HG03175 (cell line): ENCODE results near the gene FAM184A.
"Not testable (repeated sequence)": the region's sequence is repeated elsewhere in the genome, so short reads cannot be mapped to it uniquely, and the experiment has no call there.

Experiments
- ATAC-seq: cut with Tn5 transposase; IDR thresholded peaks from one replicate; pipeline ENCODE4 v1.9.1; 2021; ENCODE audit warnings: mild to moderate bottlenecking, moderate library complexity; ENCODE audit not compliant: unreplicated experiment

Gene FAM184A, protein sequence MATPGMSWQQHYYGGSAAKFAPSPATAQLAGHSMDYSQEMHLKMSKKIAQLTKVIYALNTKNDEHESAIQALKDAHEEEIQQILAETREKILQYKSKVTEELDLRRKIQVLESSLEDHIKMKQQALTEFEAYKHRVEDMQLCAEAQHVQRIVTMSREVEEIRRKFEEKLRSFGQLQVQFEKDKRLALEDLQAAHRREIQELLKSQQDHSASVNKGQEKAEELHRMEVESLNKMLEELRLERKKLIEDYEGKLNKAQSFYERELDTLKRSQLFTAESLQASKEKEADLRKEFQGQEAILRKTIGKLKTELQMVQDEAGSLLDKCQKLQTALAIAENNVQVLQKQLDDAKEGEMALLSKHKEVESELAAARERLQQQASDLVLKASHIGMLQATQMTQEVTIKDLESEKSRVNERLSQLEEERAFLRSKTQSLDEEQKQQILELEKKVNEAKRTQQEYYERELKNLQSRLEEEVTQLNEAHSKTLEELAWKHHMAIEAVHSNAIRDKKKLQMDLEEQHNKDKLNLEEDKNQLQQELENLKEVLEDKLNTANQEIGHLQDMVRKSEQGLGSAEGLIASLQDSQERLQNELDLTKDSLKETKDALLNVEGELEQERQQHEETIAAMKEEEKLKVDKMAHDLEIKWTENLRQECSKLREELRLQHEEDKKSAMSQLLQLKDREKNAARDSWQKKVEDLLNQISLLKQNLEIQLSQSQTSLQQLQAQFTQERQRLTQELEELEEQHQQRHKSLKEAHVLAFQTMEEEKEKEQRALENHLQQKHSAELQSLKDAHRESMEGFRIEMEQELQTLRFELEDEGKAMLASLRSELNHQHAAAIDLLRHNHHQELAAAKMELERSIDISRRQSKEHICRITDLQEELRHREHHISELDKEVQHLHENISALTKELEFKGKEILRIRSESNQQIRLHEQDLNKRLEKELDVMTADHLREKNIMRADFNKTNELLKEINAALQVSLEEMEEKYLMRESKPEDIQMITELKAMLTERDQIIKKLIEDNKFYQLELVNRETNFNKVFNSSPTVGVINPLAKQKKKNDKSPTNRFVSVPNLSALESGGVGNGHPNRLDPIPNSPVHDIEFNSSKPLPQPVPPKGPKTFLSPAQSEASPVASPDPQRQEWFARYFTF

DNA sequence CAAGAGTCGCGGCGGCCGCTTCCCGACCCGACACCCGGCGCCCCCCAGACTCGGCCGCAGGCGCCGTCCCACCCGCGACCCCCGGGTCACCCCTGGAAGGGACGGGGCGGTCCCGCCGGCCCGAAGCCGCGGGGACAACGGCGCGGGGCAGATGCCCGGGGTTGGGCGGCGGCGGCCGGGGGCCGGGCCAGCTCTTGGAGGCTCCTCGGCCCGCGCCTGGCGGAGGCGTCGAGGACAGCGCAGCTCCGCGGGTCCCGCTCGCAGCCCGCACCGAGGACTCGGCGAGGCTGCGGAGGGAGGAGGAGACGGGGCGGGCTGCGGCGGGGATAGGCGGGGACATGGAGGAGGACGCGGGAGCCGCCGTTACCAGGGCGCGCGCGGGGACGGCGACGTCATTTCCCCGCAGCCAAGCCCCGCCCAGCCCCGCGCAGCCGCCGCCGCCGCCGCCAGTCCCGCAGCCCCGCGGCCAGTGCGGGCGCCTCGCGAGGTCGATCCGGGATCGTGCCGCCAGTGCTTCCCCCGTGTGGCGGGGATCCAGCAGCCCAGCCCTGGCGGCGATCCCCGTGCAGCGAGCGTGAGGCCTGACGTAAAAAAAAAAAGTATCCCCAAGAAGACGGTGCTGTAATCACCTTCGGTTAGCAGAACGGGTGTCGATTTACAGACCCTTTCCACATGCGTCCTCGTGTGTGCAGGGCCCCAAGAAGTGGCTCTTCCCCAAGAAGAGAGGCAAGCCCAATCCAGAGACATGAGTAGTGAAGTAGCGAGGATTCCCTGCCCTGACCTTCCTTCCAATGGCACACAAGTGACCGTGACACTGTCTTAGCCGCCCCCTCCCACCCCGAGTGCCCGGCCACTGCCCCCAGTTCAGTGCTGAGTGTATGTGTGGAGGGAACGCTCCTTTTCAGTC lies at the start of gene FAM184A:
Gene FAM184A (minus strand): TSS at position 289 of the 907 bp plus-strand sequence. CDS start 365 bp downstream, outside the sequence.
- peak; percentile 62 for ATAC-seq

DNA sequence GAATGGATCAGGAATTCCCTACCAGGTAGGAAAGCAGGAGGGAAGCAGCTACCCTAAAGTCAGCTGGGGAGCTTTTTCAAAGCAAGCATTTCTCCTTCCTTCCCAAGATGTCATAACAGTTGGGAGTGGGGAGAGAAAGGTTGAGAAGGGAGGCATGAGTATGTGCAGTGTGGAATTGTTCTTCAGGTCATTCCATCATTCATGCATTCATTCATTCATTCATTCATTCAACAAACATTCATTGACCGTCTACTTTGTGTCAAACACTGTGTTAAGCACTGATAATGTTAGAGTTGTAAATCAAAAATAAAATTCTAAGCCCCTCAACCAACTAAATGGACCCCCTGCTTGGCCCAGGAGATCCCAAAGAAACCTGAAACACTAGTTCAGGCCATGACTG lies 49.2 kb upstream of the FAM184A start:
- ATAC-seq: no peak

DNA sequence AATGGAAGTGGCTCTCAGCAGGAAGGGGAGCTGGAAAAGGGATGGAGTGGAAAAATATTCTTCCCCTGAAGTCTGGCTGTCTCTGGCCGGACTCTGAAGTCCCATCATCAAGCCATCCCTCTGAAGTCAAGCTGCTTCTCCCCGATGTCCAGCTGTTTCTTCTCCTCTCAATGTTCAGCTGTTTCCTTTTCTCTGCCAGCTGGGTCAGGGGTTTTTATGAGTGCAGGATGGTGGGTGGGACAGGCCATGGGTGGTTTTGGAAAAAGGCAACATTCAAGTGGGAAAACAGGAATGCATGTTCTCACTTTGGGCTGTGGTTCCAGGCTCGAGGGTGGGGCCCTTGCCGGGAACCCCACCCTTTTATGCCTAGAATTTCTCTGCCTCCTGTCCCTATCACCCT lies 48.4 kb upstream of the FAM184A start:
- ATAC-seq: no peak

DNA sequence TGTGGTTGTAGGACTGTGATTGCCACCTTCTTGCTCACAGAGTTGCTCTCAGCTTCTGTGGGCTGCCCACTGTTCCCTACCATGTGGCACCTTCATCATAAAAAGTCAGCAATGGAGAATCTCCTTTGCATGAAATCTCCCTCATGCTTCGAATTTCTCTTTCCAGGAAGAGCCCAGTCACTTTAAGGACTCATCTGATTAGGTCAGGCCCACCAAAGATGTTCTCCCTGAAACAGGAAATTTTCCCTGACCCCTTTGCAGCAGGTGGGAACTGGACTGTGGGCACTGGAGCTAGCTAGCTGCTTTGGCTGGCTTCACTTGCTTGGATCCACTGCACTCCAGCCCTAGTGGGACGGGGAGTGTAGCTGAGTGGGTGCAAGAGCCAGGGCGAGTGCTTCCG lies 47.7 kb upstream of the FAM184A start:
- no peak for ATAC-seq

DNA sequence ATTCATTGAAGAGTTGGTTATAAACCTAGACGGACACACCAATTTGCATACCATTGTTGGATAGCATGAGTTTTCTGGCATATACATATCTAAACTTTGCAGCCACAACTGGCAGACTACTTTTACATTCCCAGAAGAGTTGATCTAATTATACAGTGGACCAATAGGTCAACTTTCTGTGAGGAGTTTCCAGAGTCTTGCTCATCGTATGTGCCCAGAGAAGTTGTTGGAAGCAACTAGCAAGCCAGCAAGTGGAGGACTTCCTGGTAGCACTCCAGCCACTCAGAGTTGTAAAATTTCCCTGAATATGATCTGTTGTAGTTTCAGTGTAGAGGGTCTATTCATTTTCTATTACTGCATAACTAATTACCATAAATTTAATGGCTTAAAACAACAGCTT lies 47.1 kb upstream of the FAM184A start:
- no peak for ATAC-seq

DNA sequence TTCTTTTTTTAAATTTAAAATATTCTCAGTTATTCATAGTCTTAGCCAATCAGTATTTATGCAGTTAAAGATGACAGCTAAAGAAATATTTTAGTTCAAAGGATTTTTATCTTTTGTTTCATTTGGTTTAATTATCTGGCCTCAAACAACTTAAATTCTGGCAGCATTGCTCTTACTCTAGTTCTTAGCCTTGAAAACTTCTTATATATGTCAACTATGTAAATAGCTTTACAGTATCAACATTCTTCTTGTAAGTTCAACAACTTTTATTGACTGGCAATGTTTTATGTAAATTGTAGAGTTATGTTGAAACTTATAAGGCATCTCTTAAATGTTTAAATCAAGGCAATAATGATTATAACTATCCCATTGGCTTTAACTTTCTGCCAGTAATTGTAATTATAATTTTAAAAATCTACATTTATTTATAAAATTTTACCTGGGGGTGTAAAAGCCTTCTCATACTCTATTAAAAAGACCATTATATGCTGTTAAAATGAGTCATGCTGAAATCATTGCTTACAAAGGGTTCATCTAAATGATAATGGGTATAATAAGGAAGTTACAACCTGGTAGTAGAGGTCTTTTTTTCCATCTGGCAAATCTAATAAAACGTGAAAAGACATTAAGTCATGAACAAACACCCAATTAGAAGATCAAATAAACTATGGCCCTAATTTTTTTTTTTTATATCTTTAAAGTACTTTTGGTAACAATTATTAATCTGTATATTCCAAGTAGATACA lies 45.8 kb upstream of the FAM184A start:
- no peak for ATAC-seq

DNA sequence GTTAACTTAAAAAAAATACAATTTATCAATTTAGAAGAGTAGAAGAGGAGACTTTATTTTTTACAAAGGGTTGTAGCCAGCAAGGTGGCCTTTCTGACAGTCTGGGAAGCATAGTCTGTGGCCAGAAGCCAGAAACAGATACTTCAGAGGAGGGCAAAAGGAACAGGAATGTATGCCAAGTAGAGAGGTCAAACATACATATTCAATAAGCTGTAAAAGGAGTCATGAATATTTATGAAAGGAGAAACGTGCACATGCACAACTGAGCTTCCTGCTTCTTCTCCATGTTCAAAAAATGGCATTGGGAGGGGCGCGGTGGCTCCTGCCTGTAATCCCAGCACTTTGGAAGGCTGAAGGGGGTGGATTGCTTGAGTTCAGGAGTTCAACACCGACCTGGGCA lies 43.9 kb upstream of the FAM184A start:
- no peak for ATAC-seq

DNA sequence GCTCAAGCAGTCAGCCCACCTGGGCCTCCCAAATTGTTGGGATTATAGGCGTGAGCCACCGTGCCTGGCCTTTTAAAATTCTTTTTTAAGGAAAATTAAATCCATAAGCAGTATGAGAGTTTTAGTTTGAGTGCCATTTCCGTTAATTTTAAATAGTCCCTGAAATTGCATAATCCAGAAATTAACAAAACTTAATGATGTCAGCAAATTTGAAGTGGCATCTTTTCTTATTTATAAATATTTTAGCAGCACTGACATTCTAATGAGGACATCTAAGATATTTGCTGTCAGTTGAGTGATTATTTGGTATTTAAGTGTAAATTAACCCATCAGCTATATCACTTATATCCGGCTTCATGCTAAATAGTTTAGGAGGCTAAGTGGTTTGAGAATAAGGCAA lies 42.9 kb upstream of the FAM184A start:
- no peak for ATAC-seq

DNA sequence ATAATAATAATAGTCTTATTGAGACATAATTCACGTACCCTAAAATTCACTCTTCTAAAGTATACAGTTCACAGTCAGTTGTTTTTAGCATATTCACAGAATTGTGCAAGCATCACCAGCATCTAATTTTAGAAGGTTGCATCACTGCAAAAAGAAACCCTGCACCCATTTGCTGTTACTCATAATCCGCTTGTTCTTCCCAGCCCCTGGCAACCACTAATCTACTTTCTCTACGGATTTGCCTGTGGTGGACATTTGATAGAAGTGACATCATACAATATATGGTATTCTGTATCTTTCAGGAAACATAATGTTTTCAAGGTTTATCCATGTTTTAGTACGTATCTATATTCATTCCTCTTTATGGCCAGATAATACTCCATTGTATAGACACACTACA lies 41.5 kb upstream of the FAM184A start:
- no peak for ATAC-seq

DNA sequence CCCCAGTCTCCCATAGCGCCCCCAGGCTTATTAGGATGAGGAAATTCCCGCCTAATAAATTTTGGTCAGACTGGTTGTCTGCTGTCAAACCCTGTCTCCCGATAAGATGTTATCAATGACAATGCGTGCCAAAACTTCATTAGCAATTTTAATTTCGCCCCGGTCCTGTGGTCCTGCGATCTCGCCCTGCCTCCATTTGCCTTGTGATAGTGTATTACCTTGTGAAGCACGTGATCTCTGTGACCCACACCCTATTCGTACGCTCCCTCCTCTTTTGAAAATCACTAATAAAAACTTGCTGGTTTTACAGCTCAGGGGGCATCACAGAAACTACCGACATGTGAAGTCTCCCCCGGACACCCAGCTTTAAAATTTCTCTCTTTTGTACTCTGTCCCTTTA lies 40.6 kb upstream of the FAM184A start:
- ATAC-seq: not testable (repeated sequence)

DNA sequence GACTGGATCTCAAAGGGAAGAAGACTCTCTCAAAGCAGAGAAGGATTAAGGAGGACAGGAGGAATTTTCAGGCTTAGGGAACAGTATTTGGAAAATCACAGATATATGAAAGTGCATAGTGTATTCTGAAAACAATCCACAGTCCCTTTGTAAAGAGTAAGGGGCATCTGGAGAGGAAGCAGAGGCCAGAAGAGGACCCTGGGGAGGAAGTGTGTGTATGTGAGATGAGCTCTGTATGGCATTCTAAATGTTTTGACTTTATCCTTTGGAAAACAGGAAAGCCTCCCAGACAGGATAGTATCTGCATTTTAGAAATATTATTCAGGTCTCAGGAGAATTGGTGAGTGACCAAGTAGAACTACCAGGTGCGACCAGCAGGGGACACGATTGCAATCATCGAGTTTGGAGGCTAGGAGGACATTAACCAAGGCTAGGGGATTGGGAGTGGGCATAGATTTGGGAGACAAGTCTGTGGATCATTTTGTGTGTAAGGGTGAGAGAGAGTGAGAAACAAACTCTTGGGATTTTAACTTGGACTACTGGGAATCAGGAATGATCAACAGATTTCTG lies 38.3 kb upstream of the FAM184A start:
- peak; percentile 40 for ATAC-seq

DNA sequence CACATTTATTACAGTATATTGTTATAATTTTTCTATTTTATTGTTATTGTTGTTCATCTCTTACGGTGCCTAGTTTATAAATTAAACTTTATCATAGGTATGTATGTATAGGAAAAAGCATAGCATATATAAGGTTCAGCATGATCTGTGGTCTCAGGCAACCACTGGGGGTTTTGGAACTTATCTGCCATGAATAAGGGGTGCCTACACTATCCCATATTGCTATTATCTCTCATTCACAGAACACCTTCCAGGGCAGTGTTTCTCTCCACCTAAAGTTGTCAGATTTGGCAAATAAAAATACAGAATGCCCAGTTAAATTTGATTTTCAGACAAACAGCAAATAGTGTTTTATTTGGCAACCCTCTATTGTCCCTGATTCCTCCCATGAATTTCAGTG lies 35.5 kb upstream of the FAM184A start:
- no peak for ATAC-seq

DNA sequence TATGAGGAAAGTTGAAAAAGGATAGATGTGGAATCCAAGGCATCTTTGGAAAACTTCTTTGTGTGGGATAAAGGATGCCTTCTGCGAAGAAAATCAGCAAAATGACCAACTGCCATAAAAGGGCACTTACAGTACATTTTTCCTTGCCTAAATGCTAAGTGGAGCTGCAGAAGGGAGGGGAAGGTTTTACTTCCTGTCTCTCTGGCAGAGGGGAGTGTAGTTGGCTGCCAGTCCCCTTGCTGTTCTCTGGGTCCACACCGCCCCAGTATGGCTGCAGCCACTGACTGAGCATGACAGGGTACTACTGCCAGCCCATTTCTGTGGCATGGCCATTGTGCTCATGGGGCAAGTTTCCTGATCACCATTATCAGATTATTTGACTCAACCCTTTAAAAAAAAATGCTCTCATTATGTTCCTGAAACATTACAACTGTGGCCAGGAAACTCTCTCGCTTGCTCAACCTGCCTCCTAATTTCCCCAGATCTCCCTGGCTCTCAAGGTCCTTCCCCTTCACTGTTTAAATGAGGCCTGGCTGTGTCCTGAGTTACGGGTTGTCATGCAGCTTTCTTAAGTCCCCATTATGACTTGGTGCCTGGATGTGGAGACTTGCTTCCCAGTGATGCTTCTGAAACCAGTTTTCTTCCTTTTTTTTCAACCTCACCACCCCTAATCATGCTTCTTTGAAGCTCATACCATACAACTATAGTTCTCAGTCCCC lies 34.5 kb upstream of the FAM184A start:
- no peak for ATAC-seq

DNA sequence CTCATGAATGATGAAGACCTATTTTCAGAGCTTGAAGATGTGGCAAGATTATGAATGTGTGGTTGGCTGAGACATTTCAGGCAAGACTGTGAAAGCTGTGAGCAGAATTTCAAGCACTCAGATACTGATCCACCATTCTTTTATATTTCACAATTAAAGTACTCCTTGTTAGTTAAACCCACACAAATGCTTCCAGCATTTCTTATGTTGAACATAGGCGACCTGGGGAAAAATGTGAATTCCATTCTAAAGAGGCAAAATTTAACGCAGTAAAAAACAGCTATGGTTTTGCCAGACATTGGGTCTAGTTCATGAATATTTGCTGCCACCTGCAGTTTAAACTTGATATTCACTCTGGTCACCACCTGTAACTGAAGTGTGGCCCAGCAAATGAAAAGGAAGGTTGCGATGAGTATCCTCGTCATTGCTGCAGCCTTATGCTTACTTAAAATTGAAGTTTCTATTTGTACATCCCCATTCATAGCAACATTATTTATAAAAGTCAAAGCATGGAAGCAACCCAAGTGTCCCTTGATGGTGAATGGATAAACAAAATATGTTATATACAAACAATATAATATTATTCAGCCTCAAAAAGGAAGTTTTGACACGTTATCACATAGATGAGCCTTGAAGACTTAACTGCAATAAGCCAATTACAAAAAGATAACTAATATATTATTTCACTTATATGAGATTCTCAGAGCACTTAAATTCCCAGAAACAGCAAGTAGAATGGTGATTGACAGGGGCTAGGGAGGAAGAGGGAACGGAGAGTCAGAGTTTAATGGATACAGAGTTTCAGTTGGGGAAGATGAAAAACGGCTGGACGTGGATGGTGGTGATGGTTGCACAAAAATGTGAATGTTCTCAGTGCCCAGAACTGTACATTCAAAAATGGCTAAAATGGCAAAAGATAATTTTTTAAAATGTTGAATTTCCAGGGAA lies 32.4 kb upstream of the FAM184A start:
- ATAC-seq: peak; percentile 72

DNA sequence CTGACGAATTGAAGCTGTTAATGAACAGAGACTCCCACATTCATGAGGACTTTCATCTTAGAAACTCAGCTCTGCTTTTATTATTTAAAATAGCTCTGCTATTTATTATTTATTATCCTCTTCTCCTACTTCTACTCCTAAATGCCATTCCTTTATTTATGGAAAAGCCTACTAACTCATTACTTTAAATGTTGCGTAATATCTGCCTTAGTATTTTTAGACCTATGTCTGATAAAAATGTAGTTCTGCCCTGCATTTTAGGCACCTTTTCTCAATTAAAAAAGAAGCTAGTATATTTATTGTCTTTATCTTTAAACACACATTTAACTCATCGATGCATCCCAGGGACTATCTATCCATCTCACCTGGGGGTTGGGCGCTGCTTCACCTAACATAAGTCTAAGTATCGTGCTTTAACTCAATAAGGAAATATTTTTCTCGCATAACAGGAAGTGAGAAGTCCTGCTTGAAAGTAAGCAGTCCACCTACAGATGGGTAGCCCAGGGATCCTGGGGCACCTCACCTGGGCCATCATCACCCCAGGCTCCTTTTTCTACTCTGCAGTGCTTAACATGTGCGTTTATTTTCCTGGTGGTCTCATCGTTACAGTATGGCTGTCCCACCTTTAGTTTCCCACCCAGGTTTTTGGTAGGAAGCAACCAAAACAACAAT lies 31.3 kb upstream of the FAM184A start:
- no peak for ATAC-seq

DNA sequence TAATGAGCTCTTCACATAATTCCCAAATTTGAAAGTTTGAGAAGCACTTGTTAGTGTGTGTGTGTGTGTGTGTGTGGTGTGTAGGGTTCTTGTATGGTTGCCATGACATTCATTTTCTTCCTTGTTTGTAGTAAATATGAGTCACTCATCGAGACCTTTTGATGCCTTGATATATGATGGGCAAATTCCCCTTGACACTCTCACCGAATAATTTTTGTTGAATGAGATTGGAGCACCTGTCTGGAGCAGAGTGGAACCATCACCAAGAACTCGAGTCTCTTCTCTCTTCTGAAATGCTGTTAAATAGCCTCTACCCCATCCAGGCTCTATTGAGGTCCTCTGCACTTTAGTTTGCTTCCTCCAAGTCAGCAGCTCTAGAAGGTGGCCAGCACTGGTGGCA lies 29.6 kb upstream of the FAM184A start:
- no peak for ATAC-seq

DNA sequence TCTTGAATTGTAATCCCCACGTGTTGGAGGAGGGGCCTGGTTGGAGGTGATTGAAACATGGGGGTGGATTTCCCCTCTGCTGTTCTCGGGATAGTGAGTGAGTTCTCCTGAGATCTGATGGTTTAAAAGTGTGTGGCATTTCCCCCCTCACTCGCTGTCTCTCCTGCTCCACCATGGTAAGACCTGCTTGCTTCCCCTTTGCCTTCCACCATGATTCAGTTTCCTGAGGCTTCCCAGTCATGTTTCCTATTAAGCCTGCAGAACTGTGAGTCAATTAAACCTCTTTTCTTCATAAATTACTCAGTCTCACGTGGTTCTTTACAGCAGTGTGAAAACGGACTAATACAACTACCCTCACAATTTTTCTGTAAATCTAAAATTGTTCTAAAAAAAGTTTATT lies 26.8 kb upstream of the FAM184A start:
- ATAC-seq: no peak
